Measurements from ENCODE around the gene RAD51. TPM values are rescaled to one million over a fixed set of nuclear protein-coding genes. Genes with fewer than 3 reads are reported as not detected.
"Not testable (repeated sequence)": the region's sequence is repeated elsewhere in the genome, so short reads cannot be mapped to it uniquely, and the experiment has no call there.

RAD51 gene
- 4.6 TPM for total RNA-seq

- DNase-seq (ENCODE audit: low read depth in 2 of 3, low spot score in 2 of 3): peak; percentile 78 to 98 (median 95)
These were observed at the start of gene RAD51 for GRCh38 chr15:40694688-40695468. Gene RAD51 (plus strand): TSS chr15:40695174. CDS start chr15:40698759, 3,585 bp downstream.

- DNase-seq (ENCODE audit: low read depth in 2 of 3, low spot score in 2 of 3): no peak
These were observed 47.5 kb upstream of the RAD51 start for GRCh38 chr15:40647523-40647922.

GRCh38 chr15:40650479-40650878, 44.5 kb upstream of the RAD51 start:
- no peak for DNase-seq (ENCODE audit: low read depth in 2 of 3, low spot score in 2 of 3)

GRCh38 chr15:40660686-40661085, 34.3 kb upstream of the RAD51 start:
- no peak for DNase-seq (ENCODE audit: low read depth in 2 of 3, low spot score in 2 of 3)

GRCh38 chr15:40664909-40665308, 30.1 kb upstream of the RAD51 start:
- DNase-seq (ENCODE audit: low read depth in 2 of 3, low spot score in 2 of 3): no peak

- not testable (repeated sequence) for DNase-seq (ENCODE audit: low read depth in 2 of 3, low spot score in 2 of 3)
These were observed 18.7 kb upstream of the RAD51 start for GRCh38 chr15:40676290-40676689.

GRCh38 chr15:40676906-40677305, 18.1 kb upstream of the RAD51 start:
- DNase-seq (ENCODE audit: low read depth in 2 of 3, low spot score in 2 of 3): not testable (repeated sequence)

- DNase-seq (ENCODE audit: low read depth in 2 of 3, low spot score in 2 of 3): no peak
These were observed 14.8 kb upstream of the RAD51 start for GRCh38 chr15:40680151-40680550.

- DNase-seq (ENCODE audit: low read depth in 2 of 3, low spot score in 2 of 3): not testable (repeated sequence)
These were observed 14.0 kb upstream of the RAD51 start for GRCh38 chr15:40680959-40681358.

- no peak for DNase-seq (ENCODE audit: low read depth in 2 of 3, low spot score in 2 of 3)
These were observed 10.6 kb upstream of the RAD51 start for GRCh38 chr15:40684381-40684780.

GRCh38 chr15:40685376-40685775, 9.6 kb upstream of the RAD51 start:
- DNase-seq (ENCODE audit: low read depth in 2 of 3, low spot score in 2 of 3): no peak

- DNase-seq (ENCODE audit: low read depth in 2 of 3, low spot score in 2 of 3): no peak
These were observed 5.8 kb upstream of the RAD51 start for GRCh38 chr15:40688932-40689799.

- DNase-seq (ENCODE audit: low read depth in 2 of 3, low spot score in 2 of 3): no peak
These were observed 3.2 kb upstream of the RAD51 start for GRCh38 chr15:40691737-40692136.

GRCh38 chr15:40693904-40694687, 878 bp upstream of the RAD51 start:
- peak in 1 of 3 donors; percentile 20 for DNase-seq (ENCODE audit: low read depth in 2 of 3, low spot score in 2 of 3)

- no peak for DNase-seq (ENCODE audit: low read depth in 2 of 3, low spot score in 2 of 3)
These were observed 506 bp downstream of the RAD51 start for GRCh38 chr15:40695469-40695890.

- DNase-seq (ENCODE audit: low read depth in 2 of 3, low spot score in 2 of 3): no peak
These were observed 1.3 kb downstream of the RAD51 start for GRCh38 chr15:40696228-40696627.

- no peak for DNase-seq (ENCODE audit: low read depth in 2 of 3, low spot score in 2 of 3)
These were observed 2.9 kb downstream of the RAD51 start for GRCh38 chr15:40697916-40698315.

GRCh38 chr15:40702077-40702476, 7.1 kb downstream of the RAD51 start:
- DNase-seq (ENCODE audit: low read depth in 2 of 3, low spot score in 2 of 3): peak in 2 of 3 donors; percentile 29 to 75

GRCh38 chr15:40706121-40706520, 11.1 kb downstream of the RAD51 start:
- DNase-seq (ENCODE audit: low read depth in 2 of 3, low spot score in 2 of 3): no peak

- no peak for DNase-seq (ENCODE audit: low read depth in 2 of 3, low spot score in 2 of 3)
These were observed 19.2 kb downstream of the RAD51 start for GRCh38 chr15:40714144-40714543.

- DNase-seq (ENCODE audit: low read depth in 2 of 3, low spot score in 2 of 3): peak in 1 of 3 donors; percentile 44
These were observed 21.2 kb downstream of the RAD51 start for GRCh38 chr15:40716165-40716564.
